GM12865 (cell line): Measurements from ENCODE around the gene SEMG1.
A peak's percentile ranks its signal among the peaks of the same experiment; 100 is the strongest.

ENCODE experiments used
- DNase-seq: peaks from one replicate; pipeline ENCODE4 v3.0.0; 2010; ENCODE audit warnings: low read depth
- H3K4me3 ChIP-seq: 2 replicates; pipeline ENCODE4 v1.5.1; 2011; ENCODE audit warnings: mild to moderate bottlenecking, low read depth, low read length, control low read depth
- CTCF ChIP-seq: IDR thresholded peaks from 2 replicates; pipeline ENCODE4 v1.5.1; 2011; ENCODE audit warnings: low read length, control low read depth, low read depth, inconsistent platforms; ENCODE audit not compliant: insufficient read depth; ENCODE audit errors: missing control alignments

The SEMG1 gene

GRCh38 chr20:45218636-45219035, 11.8 kb downstream of the SEMG1 start:
- no peak overlapping the region for H3K4me3 ChIP-seq
- no peak for DNase-seq
- no peak for TF ChIP-seq CTCF

- no peak within 1 kb of the TSS for H3K4me3 ChIP-seq
- DNase-seq = no peak
- TF ChIP-seq CTCF = no peak
Measured at GRCh38 chr20:45221076-45221475, 14.2 kb downstream of the SEMG1 start, which contains the start of gene SEMG2. SEMG2 (plus strand) TSS chr20:45221373; CDS start chr20:45221390, 17 bp downstream.

GRCh38 chr20:45223136-45223535, 16.3 kb downstream of the SEMG1 start:
- no peak overlapping the region for H3K4me3 ChIP-seq
- no peak for TF ChIP-seq CTCF
- no peak for DNase-seq

GRCh38 chr20:45226287-45226686, 19.5 kb downstream of the SEMG1 start:
- no peak overlapping the region for H3K4me3 ChIP-seq
- no peak for TF ChIP-seq CTCF
- no peak for DNase-seq

- peak; percentile 46 for DNase-seq
- H3K4me3 ChIP-seq = no peak overlapping the region
- TF ChIP-seq CTCF = peak; percentile 49
Measured at GRCh38 chr20:45229264-45230056, 22.6 kb downstream of the SEMG1 start.

- DNase-seq = no peak
- no peak for TF ChIP-seq CTCF
- H3K4me3 ChIP-seq = no peak overlapping the region
Measured at GRCh38 chr20:45230631-45231030, 23.8 kb downstream of the SEMG1 start.

- DNase-seq = peak; percentile 18
- TF ChIP-seq CTCF = peak; percentile 48
- no peak overlapping the region for H3K4me3 ChIP-seq
Measured at GRCh38 chr20:45235995-45236394, 29.2 kb downstream of the SEMG1 start.
